DMS153 treated with DMSO at 0.1 percent for 48 hours (cell line): ENCODE data around the gene KRTAP2-4.
"Not testable (repeated sequence)": the region's sequence is repeated elsewhere in the genome, so short reads cannot be mapped to it uniquely, and the experiment has no call there.

Source experiments
- DNase-seq: peaks from one replicate; lab custom pipeline; 2025; ENCODE audit not compliant: unreplicated experiment; lab: John Stamatoyannopoulos, UW

The KRTAP2-4 gene

GRCh38 chr17:41071606-41072360 lies 6.1 kb upstream of the KRTAP2-4 start:
- DNase-seq: no peak

GRCh38 chr17:41069031-41069430 lies 3.4 kb upstream of the KRTAP2-4 start:
- no peak for DNase-seq

- DNase-seq: no peak
Observed at GRCh38 chr17:41067281-41067680, 1.6 kb upstream of the KRTAP2-4 start.

GRCh38 chr17:41065016-41065689 lies 526 bp downstream of the KRTAP2-4 start:
- DNase-seq: not testable (repeated sequence)

GRCh38 chr17:41064301-41064700 lies 1.4 kb downstream of the KRTAP2-4 start:
- DNase-seq: no peak

GRCh38 chr17:41063449-41063848 lies 2.2 kb downstream of the KRTAP2-4 start:
- no peak for DNase-seq

GRCh38 chr17:41061964-41062363 lies 3.7 kb downstream of the KRTAP2-4 start:
- no peak for DNase-seq

- DNase-seq: no peak
Observed at GRCh38 chr17:41060052-41060604, 5.6 kb downstream of the KRTAP2-4 start, which contains the start of gene KRTAP2-3. Gene KRTAP2-3, minus strand, starts transcription at chr17:41060114. Its CDS starts 64 bp downstream, at chr17:41060050.

- not testable (repeated sequence) for DNase-seq
Observed at GRCh38 chr17:41059276-41060051, 6.2 kb downstream of the KRTAP2-4 start.

- no peak for DNase-seq
Observed at GRCh38 chr17:41058741-41059140, 6.9 kb downstream of the KRTAP2-4 start.

- DNase-seq: no peak
Observed at GRCh38 chr17:41057547-41057946, 8.1 kb downstream of the KRTAP2-4 start.

GRCh38 chr17:41055130-41055529 lies 10.5 kb downstream of the KRTAP2-4 start, which contains the start of gene KRTAP2-2:
Gene KRTAP2-2, minus strand, starts transcription at chr17:41055230. Its CDS starts 19 bp downstream, at chr17:41055211.
- DNase-seq: not testable (repeated sequence)

GRCh38 chr17:41054556-41054955 lies 11.1 kb downstream of the KRTAP2-4 start:
- not testable (repeated sequence) for DNase-seq

- no peak for DNase-seq
Observed at GRCh38 chr17:41054025-41054424, 11.7 kb downstream of the KRTAP2-4 start.

- DNase-seq: no peak
Observed at GRCh38 chr17:41052566-41052965, 13.1 kb downstream of the KRTAP2-4 start.

- no peak for DNase-seq
Observed at GRCh38 chr17:41049110-41049509, 16.6 kb downstream of the KRTAP2-4 start.

- DNase-seq: no peak
Observed at GRCh38 chr17:41048441-41048840, 17.2 kb downstream of the KRTAP2-4 start.

GRCh38 chr17:41046735-41047465 lies 18.8 kb downstream of the KRTAP2-4 start, which contains the start of gene KRTAP2-1:
Gene KRTAP2-1, minus strand, starts transcription at chr17:41047316. Its CDS starts 49 bp downstream, at chr17:41047267.
- DNase-seq: not testable (repeated sequence)

GRCh38 chr17:41042953-41043352 lies 22.7 kb downstream of the KRTAP2-4 start:
- DNase-seq: no peak
